ENCODE data around the gene SLC39A11. TPM values are rescaled to one million over a fixed set of nuclear protein-coding genes. Genes with fewer than 3 reads are reported as not detected.

SLC39A11 gene
- total RNA-seq, 1 experiment from 2014 or later, result 57.1 TPM

DNA sequence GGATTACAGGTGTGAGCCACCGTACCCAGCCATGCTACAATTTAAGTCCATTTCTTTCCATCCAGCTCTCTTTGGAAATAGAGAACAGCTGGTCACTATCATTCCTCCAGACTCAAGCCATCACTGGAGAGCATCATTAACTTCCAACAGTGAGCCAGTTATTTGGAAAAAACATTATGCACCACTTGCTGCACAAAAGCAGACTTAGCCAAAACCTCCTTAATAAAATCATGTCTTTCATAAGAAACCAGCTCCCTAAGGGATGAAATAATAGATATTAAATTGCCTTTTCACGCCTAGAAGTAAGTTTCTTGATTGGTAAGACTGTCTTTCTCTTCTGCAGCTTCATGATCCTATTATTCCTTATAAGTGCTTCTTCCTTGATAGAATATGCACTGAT lies 17.9 kb downstream of the SLC39A11 start:
- TF ChIP-seq EZH2 (IDR thresholded peaks at IDR 0.05; ENCODE audit: low read depth) (no peak), CTCF (conservative IDR thresholded peaks at IDR 0.05) (no peak)
- intact Hi-C loops (cut with micrococcal nuclease; ENCODE audit: unreplicated experiment), result no loop called here
- H3K79me2 ChIP-seq (ENCODE audit: low read depth), result no peaks in the 10 kb centered on the region
- ChIA-PET CTCF (no interaction called here), POLR2A (ENCODE audit: unreplicated experiment) (no interaction called here)
- H3F3A ChIP-seq (ENCODE audit: insufficient read depth, low read depth), result no peaks in the 10 kb centered on the region; the same call in 1 of the 2 replicates
- H2AFZ ChIP-seq, result no peak overlapping the region
- no peak for DNase-seq
- peaks cover 1% of the 10 kb centered on the region for H3K4me1 ChIP-seq (replicated peaks; ENCODE audit: insufficient read depth)
- H3K36me3 ChIP-seq (ENCODE audit: low read depth), result no peaks in the 10 kb centered on the region
- H3K4me2 ChIP-seq, result no peak overlapping the region
- no peak overlapping the region for H3K27ac ChIP-seq
- no peaks in the 10 kb centered on the region for H3K9me2 ChIP-seq (ENCODE audit: insufficient read depth)
- no TSS peak for BruUV-seq (replicated peaks)
- no peaks in the 10 kb centered on the region for H4K20me1 ChIP-seq (ENCODE audit: insufficient read depth)
- no peak overlapping the region for H3K4me3 ChIP-seq
- H3K27me3 ChIP-seq (ENCODE audit: insufficient read depth, low read depth), result no peaks in the 10 kb centered on the region
- no peaks in the 10 kb centered on the region for H3K9me3 ChIP-seq (ENCODE audit: insufficient read depth, low read depth)

DNA sequence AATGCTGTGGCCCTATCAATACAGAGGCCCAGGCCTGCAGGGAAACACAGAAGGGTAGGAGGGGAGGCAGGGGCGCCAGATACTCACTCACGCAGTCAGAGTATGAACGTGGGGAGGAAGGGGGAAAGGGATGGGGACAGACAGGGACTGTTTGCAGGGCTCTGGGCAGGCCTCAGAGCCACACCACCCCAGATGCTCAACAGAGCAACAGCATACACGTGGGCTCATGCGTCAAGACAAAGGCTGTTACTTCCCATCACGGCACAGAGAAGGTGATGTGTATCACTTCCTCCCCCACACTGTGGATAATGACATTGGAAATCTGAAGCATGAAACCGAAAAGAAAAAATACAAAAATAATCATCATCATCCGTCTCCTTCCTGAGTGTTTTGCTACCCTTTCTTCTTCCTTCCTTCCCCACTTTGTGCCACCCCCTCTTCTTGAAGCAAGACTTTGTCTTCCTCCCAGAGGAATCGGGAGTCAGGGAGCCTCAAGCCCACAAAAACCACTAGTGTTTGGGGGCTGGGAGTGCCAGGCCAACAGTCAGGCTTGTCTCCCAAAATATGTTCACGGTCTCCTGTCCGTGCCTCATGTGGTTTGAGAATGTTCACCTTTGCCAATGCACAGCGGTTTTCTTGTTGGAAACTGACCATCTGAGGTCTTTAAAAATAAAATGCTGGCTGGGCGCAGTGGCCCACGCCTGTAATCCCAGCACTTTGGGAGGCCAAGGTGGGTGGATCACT lies 20.1 kb downstream of the SLC39A11 start:
- H4K20me1 ChIP-seq (ENCODE audit: insufficient read depth), result no peaks in the 10 kb centered on the region

More for the DNA sequence above, 20.1 kb downstream of the SLC39A11 start:
- TF ChIP-seq EZH2 (IDR thresholded peaks at IDR 0.05; ENCODE audit: low read depth) (no peak), CTCF (conservative IDR thresholded peaks at IDR 0.05) (no peak)
- no peaks in the 10 kb centered on the region for H3K79me2 ChIP-seq (ENCODE audit: low read depth)
- ChIA-PET CTCF (no interaction called here), POLR2A (ENCODE audit: unreplicated experiment) (no interaction called here)
- H3K27ac ChIP-seq, result no peak overlapping the region
- no peak overlapping the region for H3K4me2 ChIP-seq
- intact Hi-C loops (cut with micrococcal nuclease; ENCODE audit: unreplicated experiment), result no loop called here
- H2AFZ ChIP-seq, result no peak overlapping the region
- H3K9me2 ChIP-seq (ENCODE audit: insufficient read depth), result no peaks in the 10 kb centered on the region
- peaks cover 19% of the 10 kb centered on the region; the same call in 1 of the 2 replicates for H3F3A ChIP-seq (ENCODE audit: insufficient read depth, low read depth)
- H3K4me1 ChIP-seq (replicated peaks; ENCODE audit: insufficient read depth), result peaks cover 23% of the 10 kb centered on the region
- H3K9me3 ChIP-seq (ENCODE audit: insufficient read depth, low read depth), result no peaks in the 10 kb centered on the region; the same call in 1 of the 2 replicates
- no TSS peak for BruUV-seq (replicated peaks)
- DNase-seq, result no peak
- no peaks in the 10 kb centered on the region for H3K36me3 ChIP-seq (ENCODE audit: low read depth)
- no peak overlapping the region for H3K4me3 ChIP-seq
- H3K27me3 ChIP-seq (ENCODE audit: insufficient read depth, low read depth), result no peaks in the 10 kb centered on the region

Measured in PC-9 (cell line).